Hepatocyte (in vitro differentiated cells): Measurements from ENCODE around the gene MUC5AC.

ENCODE experiments used
- EZH2 ChIP-seq: fragments of 200-600 bp; sonication (generic); IDR thresholded peaks from 2 replicates; pipeline ENCODE4 v1.6.1; 2016; ENCODE audit warnings: antibody characterized with exemption, mild to moderate bottlenecking, borderline replicate concordance
- EZH2phosphoT487 ChIP-seq: fragments of 200-600 bp; sonication (generic); IDR thresholded peaks from one replicate; pipeline ENCODE4 v1.6.1; 2018; ENCODE audit warnings: antibody characterized with exemption, mild to moderate bottlenecking, low read depth, moderate library complexity; ENCODE audit not compliant: unreplicated experiment, severe bottlenecking
- TF ChIP-seq, protein P1 (sequence below): fragments of 200-600 bp; sonication (generic); IDR thresholded peaks from 2 replicates; pipeline ENCODE4 v1.5.1; 2016; ENCODE audit warnings: antibody characterized with exemption, mild to moderate bottlenecking; ENCODE audit not compliant: poor library complexity

DNA sequence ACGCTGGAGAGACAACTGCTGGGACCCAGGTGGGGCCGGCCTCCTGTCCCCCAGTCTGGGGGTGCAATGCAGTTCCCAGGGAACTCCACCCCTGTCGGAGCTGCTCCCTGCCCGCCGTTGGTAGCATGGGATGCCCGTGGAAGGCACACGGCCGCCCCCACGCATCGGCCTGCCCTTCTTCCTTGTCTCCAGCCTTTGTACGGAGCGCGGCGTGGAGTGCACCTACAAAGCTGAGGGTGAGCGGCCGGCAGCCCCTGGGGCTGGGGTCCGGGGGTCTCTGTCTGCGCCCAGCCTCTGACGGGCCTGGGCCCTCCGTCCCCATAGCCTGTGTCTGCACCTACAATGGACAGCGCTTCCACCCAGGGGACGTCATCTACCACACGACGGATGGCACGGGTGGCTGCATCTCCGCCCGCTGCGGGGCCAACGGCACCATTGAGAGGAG is 23.2 kb downstream of the MUC5AC start:
- TF ChIP-seq, protein P1, sequence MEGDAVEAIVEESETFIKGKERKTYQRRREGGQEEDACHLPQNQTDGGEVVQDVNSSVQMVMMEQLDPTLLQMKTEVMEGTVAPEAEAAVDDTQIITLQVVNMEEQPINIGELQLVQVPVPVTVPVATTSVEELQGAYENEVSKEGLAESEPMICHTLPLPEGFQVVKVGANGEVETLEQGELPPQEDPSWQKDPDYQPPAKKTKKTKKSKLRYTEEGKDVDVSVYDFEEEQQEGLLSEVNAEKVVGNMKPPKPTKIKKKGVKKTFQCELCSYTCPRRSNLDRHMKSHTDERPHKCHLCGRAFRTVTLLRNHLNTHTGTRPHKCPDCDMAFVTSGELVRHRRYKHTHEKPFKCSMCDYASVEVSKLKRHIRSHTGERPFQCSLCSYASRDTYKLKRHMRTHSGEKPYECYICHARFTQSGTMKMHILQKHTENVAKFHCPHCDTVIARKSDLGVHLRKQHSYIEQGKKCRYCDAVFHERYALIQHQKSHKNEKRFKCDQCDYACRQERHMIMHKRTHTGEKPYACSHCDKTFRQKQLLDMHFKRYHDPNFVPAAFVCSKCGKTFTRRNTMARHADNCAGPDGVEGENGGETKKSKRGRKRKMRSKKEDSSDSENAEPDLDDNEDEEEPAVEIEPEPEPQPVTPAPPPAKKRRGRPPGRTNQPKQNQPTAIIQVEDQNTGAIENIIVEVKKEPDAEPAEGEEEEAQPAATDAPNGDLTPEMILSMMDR = no peak
- TF ChIP-seq EZH2phosphoT487 (no peak), EZH2 (no peak)
